SK-N-SH treated with all-trans-retinoic acid at 6 μM for 48 hours (cell line): ENCODE results near the gene ATG13.

Experiments
- ATAC-seq: fragments of 200-7000 bp; cut with Tn5 transposase; 3 replicates; pipeline ENCODE4 v1.9.1; 2020; ENCODE audit warnings: mild to moderate bottlenecking, moderate library complexity
- ARNTL ChIP-seq: fragments of 450-650 bp; formaldehyde crosslinking; IDR thresholded peaks from 2 replicates; pipeline ENCODE4 v1.5.0; 2020; ENCODE audit warnings: low read depth, mild to moderate bottlenecking, moderate library complexity, borderline replicate concordance
- BACH2 ChIP-seq: fragments of 250-450 bp; sonication (Bioruptor Pico); IDR thresholded peaks from 2 replicates; pipeline ENCODE4 v1.9.0; 2021; ENCODE audit warnings: mild to moderate bottlenecking, borderline replicate concordance
- CSDC2 ChIP-seq: fragments of 250-450 bp; sonication (Bioruptor Pico); IDR thresholded peaks from 2 replicates; pipeline ENCODE4 v1.5.0; 2020; ENCODE audit warnings: mild to moderate bottlenecking, moderate library complexity
- ESRRG ChIP-seq: fragments of 250-450 bp; sonication (Bioruptor Pico); IDR thresholded peaks from 2 replicates; pipeline ENCODE4 v1.6.1; 2021; ENCODE audit warnings: mild to moderate bottlenecking
- GLIS3 ChIP-seq: fragments of 250-450 bp; sonication (Bioruptor Pico); IDR thresholded peaks from 2 replicates; pipeline ENCODE4 v1.5.0; 2020; ENCODE audit warnings: mild to moderate bottlenecking, moderate library complexity
- ISL1 ChIP-seq: fragments of 250-450 bp; sonication (Bioruptor Pico); IDR thresholded peaks from 2 replicates; pipeline ENCODE4 v2.1.2; 2022; ENCODE audit warnings: mild to moderate bottlenecking, moderate library complexity
- OSR1 ChIP-seq: fragments of 250-450 bp; sonication (Bioruptor Pico); IDR thresholded peaks from 2 replicates; pipeline ENCODE4 v1.8.0; 2022; ENCODE audit warnings: moderate library complexity, mild to moderate bottlenecking, inconsistent platforms
- PPARA ChIP-seq: fragments of 250-450 bp; sonication (Bioruptor Pico); IDR thresholded peaks from 2 replicates; pipeline ENCODE4 v1.5.0; 2020; ENCODE audit warnings: mild to moderate bottlenecking, borderline replicate concordance
- RARB ChIP-seq: fragments of 250-450 bp; sonication (Bioruptor Pico); IDR thresholded peaks from 2 replicates; pipeline ENCODE4 v1.8.0; 2021; ENCODE audit warnings: mild to moderate bottlenecking, moderate library complexity
- SNAI2 ChIP-seq: fragments of 250-450 bp; sonication (Bioruptor Pico); IDR thresholded peaks from 2 replicates; pipeline ENCODE4 v1.5.0; 2020; ENCODE audit warnings: mild to moderate bottlenecking, moderate library complexity
- TCF4 ChIP-seq: fragments of 250-450 bp; sonication (Bioruptor Pico); IDR thresholded peaks from 2 replicates; pipeline ENCODE4 v1.8.0; 2021; ENCODE audit warnings: mild to moderate bottlenecking, moderate library complexity, borderline replicate concordance
- TOX ChIP-seq: fragments of 250-450 bp; sonication (Bioruptor Pico); IDR thresholded peaks from 2 replicates; pipeline ENCODE4 v1.8.0; 2021; ENCODE audit warnings: mild to moderate bottlenecking, moderate library complexity, borderline replicate concordance
- ZC3H10 ChIP-seq: fragments of 250-450 bp; sonication (Bioruptor Pico); IDR thresholded peaks from 2 replicates; pipeline ENCODE4 v1.5.1; 2021; ENCODE audit warnings: mild to moderate bottlenecking, moderate library complexity
- ZFP3 ChIP-seq: fragments of 250-450 bp; sonication (Bioruptor Pico); IDR thresholded peaks from 2 replicates; pipeline ENCODE4 v1.5.0; 2020; ENCODE audit warnings: mild to moderate bottlenecking, moderate library complexity
- ZNF565 ChIP-seq: fragments of 450-650 bp; formaldehyde crosslinking; conservative IDR thresholded peaks from 2 replicates; pipeline ENCODE4 v1.5.0; 2020; ENCODE audit warnings: low read depth, mild to moderate bottlenecking, moderate library complexity
- ZNF70 ChIP-seq: fragments of 450-650 bp; formaldehyde crosslinking; IDR thresholded peaks from 2 replicates; pipeline ENCODE4 v1.5.0; 2020; ENCODE audit warnings: mild to moderate bottlenecking, moderate library complexity
- ZNF8 ChIP-seq: fragments of 450-650 bp; formaldehyde crosslinking; IDR thresholded peaks from 2 replicates; pipeline ENCODE4 v1.5.0; 2020; ENCODE audit warnings: mild to moderate bottlenecking, moderate library complexity
- TF ChIP-seq, protein P1 (sequence below): fragments of 250-450 bp; sonication (Bioruptor Pico); IDR thresholded peaks from 2 replicates; pipeline ENCODE4 v1.8.0; 2021; ENCODE audit warnings: low read depth, mild to moderate bottlenecking, moderate library complexity, borderline replicate concordance
- TF ChIP-seq, protein P2 (sequence below): fragments of 250-450 bp; sonication (Bioruptor Pico); IDR thresholded peaks from 2 replicates; pipeline ENCODE4 v1.5.1; 2021; ENCODE audit warnings: mild to moderate bottlenecking, moderate library complexity
- TF ChIP-seq, protein P3 (sequence below): fragments of 250-450 bp; sonication (Bioruptor Pico); IDR thresholded peaks from 2 replicates; pipeline ENCODE4 v1.5.0; 2020; ENCODE audit warnings: mild to moderate bottlenecking, moderate library complexity
- TF ChIP-seq, protein P4 (sequence below): fragments of 250-450 bp; sonication (Bioruptor Pico); IDR thresholded peaks from 2 replicates; pipeline ENCODE4 v1.5.1; 2020; ENCODE audit warnings: low read depth, mild to moderate bottlenecking, moderate library complexity

Gene ATG13

DNA sequence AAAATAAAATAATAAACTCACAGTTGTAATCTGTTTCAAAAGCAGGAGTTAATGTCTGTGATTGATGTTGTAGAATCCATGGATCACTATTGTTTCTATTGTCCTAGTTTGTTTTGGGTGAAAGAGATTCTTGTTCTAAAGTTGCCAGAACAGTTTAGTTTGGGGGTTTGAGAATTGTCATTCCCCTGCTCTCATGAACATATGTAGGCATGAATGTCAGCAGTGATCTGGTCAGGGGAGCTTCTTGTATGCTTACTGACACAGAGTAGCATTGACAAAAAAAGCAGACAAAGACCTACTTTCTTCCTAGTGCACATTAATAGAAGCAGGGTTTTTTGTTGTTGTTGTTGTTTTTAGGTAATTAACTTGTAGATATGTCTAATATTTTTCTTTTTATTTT is 44.5 kb downstream of the ATG13 start (continued):
- TF ChIP-seq, protein P1, sequence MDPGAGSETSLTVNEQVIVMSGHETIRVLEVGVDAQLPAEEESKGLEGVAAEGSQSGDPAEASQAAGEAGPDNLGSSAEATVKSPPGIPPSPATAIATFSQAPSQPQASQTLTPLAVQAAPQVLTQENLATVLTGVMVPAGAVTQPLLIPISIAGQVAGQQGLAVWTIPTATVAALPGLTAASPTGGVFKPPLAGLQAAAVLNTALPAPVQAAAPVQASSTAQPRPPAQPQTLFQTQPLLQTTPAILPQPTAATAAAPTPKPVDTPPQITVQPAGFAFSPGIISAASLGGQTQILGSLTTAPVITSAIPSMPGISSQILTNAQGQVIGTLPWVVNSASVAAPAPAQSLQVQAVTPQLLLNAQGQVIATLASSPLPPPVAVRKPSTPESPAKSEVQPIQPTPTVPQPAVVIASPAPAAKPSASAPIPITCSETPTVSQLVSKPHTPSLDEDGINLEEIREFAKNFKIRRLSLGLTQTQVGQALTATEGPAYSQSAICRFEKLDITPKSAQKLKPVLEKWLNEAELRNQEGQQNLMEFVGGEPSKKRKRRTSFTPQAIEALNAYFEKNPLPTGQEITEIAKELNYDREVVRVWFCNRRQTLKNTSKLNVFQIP (CRISPR knock-in tag): no peak
- TF ChIP-seq PPARA (CRISPR knock-in tag) (no peak), CSDC2 (CRISPR knock-in tag) (no peak), OSR1 (no peak), SNAI2 (no peak), GLIS3 (CRISPR knock-in tag) (no peak), TOX (CRISPR knock-in tag) (no peak), RARB (CRISPR knock-in tag) (no peak), ZFP3 (CRISPR knock-in tag) (no peak), ZNF565 (CRISPR knock-in tag) (no peak), ZC3H10 (CRISPR knock-in tag) (no peak)
- TF ChIP-seq, protein P2, sequence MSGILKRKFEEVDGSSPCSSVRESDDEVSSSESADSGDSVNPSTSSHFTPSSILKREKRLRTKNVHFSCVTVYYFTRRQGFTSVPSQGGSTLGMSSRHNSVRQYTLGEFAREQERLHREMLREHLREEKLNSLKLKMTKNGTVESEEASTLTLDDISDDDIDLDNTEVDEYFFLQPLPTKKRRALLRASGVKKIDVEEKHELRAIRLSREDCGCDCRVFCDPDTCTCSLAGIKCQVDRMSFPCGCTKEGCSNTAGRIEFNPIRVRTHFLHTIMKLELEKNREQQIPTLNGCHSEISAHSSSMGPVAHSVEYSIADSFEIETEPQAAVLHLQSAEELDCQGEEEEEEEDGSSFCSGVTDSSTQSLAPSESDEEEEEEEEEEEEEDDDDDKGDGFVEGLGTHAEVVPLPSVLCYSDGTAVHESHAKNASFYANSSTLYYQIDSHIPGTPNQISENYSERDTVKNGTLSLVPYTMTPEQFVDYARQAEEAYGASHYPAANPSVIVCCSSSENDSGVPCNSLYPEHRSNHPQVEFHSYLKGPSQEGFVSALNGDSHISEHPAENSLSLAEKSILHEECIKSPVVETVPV (CRISPR knock-in tag): no peak

DNA sequence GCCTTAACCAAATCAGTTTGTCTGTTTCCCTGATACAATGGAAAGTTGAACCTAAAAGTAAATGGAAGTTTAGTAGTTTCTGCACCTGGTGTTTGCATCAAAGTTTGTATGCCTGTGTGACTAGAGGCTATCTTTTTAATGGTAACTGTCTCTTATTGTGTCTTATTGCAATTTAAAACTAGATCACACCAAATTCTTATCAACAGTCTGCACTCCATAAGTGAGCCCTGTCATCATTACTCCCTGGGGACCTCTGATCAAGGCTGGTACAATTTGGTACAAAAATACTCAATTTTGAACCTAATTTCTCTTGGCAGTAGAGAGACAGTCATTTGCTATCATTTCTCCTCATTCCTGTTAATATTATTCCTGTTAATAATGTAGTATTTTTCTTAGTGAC is 45.0 kb downstream of the ATG13 start:
- no peak for TF ChIP-seq ESRRG
- TF ChIP-seq, protein P3, sequence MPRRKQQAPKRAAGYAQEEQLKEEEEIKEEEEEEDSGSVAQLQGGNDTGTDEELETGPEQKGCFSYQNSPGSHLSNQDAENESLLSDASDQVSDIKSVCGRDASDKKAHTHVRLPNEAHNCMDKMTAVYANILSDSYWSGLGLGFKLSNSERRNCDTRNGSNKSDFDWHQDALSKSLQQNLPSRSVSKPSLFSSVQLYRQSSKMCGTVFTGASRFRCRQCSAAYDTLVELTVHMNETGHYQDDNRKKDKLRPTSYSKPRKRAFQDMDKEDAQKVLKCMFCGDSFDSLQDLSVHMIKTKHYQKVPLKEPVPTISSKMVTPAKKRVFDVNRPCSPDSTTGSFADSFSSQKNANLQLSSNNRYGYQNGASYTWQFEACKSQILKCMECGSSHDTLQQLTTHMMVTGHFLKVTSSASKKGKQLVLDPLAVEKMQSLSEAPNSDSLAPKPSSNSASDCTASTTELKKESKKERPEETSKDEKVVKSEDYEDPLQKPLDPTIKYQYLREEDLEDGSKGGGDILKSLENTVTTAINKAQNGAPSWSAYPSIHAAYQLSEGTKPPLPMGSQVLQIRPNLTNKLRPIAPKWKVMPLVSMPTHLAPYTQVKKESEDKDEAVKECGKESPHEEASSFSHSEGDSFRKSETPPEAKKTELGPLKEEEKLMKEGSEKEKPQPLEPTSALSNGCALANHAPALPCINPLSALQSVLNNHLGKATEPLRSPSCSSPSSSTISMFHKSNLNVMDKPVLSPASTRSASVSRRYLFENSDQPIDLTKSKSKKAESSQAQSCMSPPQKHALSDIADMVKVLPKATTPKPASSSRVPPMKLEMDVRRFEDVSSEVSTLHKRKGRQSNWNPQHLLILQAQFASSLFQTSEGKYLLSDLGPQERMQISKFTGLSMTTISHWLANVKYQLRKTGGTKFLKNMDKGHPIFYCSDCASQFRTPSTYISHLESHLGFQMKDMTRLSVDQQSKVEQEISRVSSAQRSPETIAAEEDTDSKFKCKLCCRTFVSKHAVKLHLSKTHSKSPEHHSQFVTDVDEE: no peak
- TF ChIP-seq, protein P2 (CRISPR knock-in tag): no peak
- TF ChIP-seq TCF4 (CRISPR knock-in tag): no peak
- TF ChIP-seq CSDC2 (CRISPR knock-in tag): no peak
- TF ChIP-seq ZC3H10 (CRISPR knock-in tag): no peak
- ATAC-seq: no peak

DNA sequence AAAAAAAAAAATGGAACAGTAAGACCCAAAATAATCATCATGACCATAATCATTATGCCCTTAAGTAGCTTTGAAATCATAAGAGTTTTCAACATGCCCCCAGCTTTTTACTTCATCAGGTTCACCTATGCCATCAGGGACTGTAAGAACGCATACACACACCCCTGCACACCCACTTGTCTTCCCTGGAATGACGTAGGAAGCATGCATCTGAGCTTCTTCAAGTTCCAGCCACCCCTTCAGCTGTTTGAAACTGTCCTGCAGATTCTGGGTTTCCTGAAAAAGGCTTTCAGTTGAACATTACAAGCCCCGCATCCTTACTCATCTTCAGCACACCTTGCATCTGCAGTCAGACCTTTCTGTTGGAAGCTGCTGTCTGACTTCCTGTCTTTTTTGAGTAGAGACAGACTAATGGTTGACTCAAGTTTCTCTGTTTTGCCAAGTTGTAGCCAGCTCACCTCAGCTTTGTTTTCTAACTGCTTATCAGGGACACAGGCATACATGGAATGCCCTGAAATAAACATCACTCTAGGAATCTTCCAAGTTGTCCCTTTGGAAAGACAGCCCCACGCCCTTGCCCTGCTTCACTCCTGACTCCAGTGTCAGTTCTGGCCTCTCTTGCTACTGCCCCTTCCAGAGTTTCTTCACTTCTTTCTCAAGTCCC is 46.1 kb downstream of the ATG13 start:
- ATAC-seq: no peak
- no peak for TF ChIP-seq BACH2 (CRISPR knock-in tag)
- TF ChIP-seq, protein P4, sequence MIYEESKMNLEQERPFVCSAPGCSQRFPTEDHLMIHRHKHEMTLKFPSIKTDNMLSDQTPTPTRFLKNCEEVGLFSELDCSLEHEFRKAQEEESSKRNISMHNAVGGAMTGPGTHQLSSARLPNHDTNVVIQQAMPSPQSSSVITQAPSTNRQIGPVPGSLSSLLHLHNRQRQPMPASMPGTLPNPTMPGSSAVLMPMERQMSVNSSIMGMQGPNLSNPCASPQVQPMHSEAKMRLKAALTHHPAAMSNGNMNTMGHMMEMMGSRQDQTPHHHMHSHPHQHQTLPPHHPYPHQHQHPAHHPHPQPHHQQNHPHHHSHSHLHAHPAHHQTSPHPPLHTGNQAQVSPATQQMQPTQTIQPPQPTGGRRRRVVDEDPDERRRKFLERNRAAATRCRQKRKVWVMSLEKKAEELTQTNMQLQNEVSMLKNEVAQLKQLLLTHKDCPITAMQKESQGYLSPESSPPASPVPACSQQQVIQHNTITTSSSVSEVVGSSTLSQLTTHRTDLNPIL (CRISPR knock-in tag): no peak
- TF ChIP-seq PPARA (CRISPR knock-in tag): no peak
- no peak for TF ChIP-seq ZNF565 (CRISPR knock-in tag)
- no peak for TF ChIP-seq SNAI2
- no peak for TF ChIP-seq TCF4 (CRISPR knock-in tag)
- no peak for TF ChIP-seq ESRRG
- no peak for TF ChIP-seq CSDC2 (CRISPR knock-in tag)
- TF ChIP-seq, protein P1 (CRISPR knock-in tag): no peak
- no peak for TF ChIP-seq OSR1
- TF ChIP-seq ZNF70 (CRISPR knock-in tag): no peak
- TF ChIP-seq ZNF8 (CRISPR knock-in tag): no peak
- no peak for TF ChIP-seq ZFP3 (CRISPR knock-in tag)
- no peak for TF ChIP-seq ARNTL (CRISPR knock-in tag)
- TF ChIP-seq RARB (CRISPR knock-in tag): no peak
- no peak for TF ChIP-seq ZC3H10 (CRISPR knock-in tag)
- TF ChIP-seq, protein P3: no peak
- TF ChIP-seq GLIS3 (CRISPR knock-in tag): no peak
- no peak for TF ChIP-seq ISL1 (CRISPR knock-in tag)
